ENCODE data around the gene NLRP13.

DNA sequence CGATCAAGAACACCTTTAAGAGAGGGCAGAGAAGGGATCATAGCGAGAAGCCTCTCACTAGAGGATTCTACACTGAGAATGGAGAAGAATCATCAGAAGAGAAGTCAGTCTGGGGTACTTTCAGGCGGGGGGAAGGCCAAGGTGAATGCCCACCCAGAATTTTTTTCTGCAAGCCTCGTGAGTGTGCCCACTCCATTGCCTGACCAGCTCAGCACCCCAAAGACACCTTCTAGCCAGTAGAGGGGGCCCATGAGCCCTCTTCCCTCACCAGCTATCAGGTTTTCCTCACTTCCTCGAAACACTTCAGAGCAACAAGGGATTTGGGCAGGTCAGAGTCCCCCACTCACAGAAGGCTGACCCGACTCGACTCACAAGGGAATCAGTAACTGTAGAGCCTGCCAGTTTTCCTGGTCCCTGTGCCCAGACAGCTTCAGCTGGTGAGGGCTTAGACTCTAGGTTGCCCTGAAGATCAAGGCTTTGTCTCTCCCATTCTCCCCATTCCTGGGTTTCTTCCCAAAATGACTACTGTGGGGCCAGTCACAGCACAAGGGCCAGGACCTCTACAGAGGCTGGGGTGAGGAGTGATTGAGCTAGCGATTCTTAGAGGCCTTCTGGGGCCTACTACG is 18.4 kb downstream of the NLRP13 start:
- TF ChIP-seq, protein P1, sequence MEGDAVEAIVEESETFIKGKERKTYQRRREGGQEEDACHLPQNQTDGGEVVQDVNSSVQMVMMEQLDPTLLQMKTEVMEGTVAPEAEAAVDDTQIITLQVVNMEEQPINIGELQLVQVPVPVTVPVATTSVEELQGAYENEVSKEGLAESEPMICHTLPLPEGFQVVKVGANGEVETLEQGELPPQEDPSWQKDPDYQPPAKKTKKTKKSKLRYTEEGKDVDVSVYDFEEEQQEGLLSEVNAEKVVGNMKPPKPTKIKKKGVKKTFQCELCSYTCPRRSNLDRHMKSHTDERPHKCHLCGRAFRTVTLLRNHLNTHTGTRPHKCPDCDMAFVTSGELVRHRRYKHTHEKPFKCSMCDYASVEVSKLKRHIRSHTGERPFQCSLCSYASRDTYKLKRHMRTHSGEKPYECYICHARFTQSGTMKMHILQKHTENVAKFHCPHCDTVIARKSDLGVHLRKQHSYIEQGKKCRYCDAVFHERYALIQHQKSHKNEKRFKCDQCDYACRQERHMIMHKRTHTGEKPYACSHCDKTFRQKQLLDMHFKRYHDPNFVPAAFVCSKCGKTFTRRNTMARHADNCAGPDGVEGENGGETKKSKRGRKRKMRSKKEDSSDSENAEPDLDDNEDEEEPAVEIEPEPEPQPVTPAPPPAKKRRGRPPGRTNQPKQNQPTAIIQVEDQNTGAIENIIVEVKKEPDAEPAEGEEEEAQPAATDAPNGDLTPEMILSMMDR (IDR thresholded peaks at IDR 0.05) = no peak
- TF ChIP-seq EP300 (IDR thresholded peaks at IDR 0.05) (no peak), POLR2A (IDR thresholded peaks at IDR 0.05) (no peak)

Measured in gastroesophageal sphincter (tissue), 3 donors.